ENCODE results near the gene SMKR1.
"Not testable (repeated sequence)": the region's sequence is repeated elsewhere in the genome, so short reads cannot be mapped to it uniquely, and the experiment has no call there.

- TF ChIP-seq CTCF (IDR thresholded peaks at IDR 0.05); POLR2AphosphoS5 (IDR thresholded peaks at IDR 0.05; ENCODE audit: insufficient read depth in 1 of 2, low read depth in 1 of 2); POLR2A (IDR thresholded peaks at IDR 0.05): not testable (repeated sequence)
Observed at GRCh38 chr7:129476398-129476797, 25.9 kb upstream of the SMKR1 start.
